GM18517 (cell line): ENCODE measurements around the gene CYP2A7.
"Not testable (repeated sequence)": the region's sequence is repeated elsewhere in the genome, so short reads cannot be mapped to it uniquely, and the experiment has no call there.

Source experiments
- ATAC-seq: cut with Tn5 transposase; IDR thresholded peaks from one replicate; pipeline ENCODE4 v1.9.1; 2021; ENCODE audit warnings: mild to moderate bottlenecking, moderate library complexity; ENCODE audit not compliant: unreplicated experiment

Gene CYP2A7

GRCh38 chr19:40882062-40882461 is at the start of gene CYP2A7:
Gene CYP2A7, minus strand, starts transcription at chr19:40882231. Its CDS starts 21 bp downstream, at chr19:40882210.
- ATAC-seq, result not testable (repeated sequence)

- ATAC-seq, result not testable (repeated sequence)
Measured at GRCh38 chr19:40930799-40931198, 48.8 kb upstream of the CYP2A7 start.

GRCh38 chr19:40929942-40930341 is 47.9 kb upstream of the CYP2A7 start:
- not testable (repeated sequence) for ATAC-seq

GRCh38 chr19:40928850-40929249 is 46.8 kb upstream of the CYP2A7 start:
- no peak for ATAC-seq

- ATAC-seq, result no peak
Measured at GRCh38 chr19:40927567-40927966, 45.5 kb upstream of the CYP2A7 start.

GRCh38 chr19:40926276-40926675 is 44.2 kb upstream of the CYP2A7 start:
- ATAC-seq, result not testable (repeated sequence)

- ATAC-seq, result no peak
Measured at GRCh38 chr19:40923934-40924391, 41.9 kb upstream of the CYP2A7 start.

GRCh38 chr19:40922237-40923160 is 40.5 kb upstream of the CYP2A7 start:
- ATAC-seq, result not testable (repeated sequence)

- no peak for ATAC-seq
Measured at GRCh38 chr19:40921005-40921897, 39.2 kb upstream of the CYP2A7 start.

GRCh38 chr19:40920300-40921004 is 38.4 kb upstream of the CYP2A7 start:
- ATAC-seq, result no peak

GRCh38 chr19:40919530-40920299 is 37.7 kb upstream of the CYP2A7 start:
- ATAC-seq, result not testable (repeated sequence)

GRCh38 chr19:40918303-40918702 is 36.3 kb upstream of the CYP2A7 start:
- ATAC-seq, result not testable (repeated sequence)

GRCh38 chr19:40908976-40909375 is 26.9 kb upstream of the CYP2A7 start:
- no peak for ATAC-seq

- no peak for ATAC-seq
Measured at GRCh38 chr19:40907968-40908735, 26.1 kb upstream of the CYP2A7 start.

GRCh38 chr19:40906512-40906911 is 24.5 kb upstream of the CYP2A7 start:
- no peak for ATAC-seq

- not testable (repeated sequence) for ATAC-seq
Measured at GRCh38 chr19:40904673-40905156, 22.7 kb upstream of the CYP2A7 start.

- ATAC-seq, result not testable (repeated sequence)
Measured at GRCh38 chr19:40901975-40902750, 20.1 kb upstream of the CYP2A7 start.

- not testable (repeated sequence) for ATAC-seq
Measured at GRCh38 chr19:40900521-40900920, 18.5 kb upstream of the CYP2A7 start.
